22Rv1 (cell line): ENCODE results near the gene DPP3.
"Not testable (repeated sequence)": the region's sequence is repeated elsewhere in the genome, so short reads cannot be mapped to it uniquely, and the experiment has no call there.

Experiments used
- ZFX ChIP-seq: fragments of 450-650 bp; IDR thresholded peaks from 2 replicates; pipeline ENCODE4 v1.6.1; 2017; ENCODE audit warnings: antibody characterized with exemption, borderline replicate concordance
- TF ChIP-seq, protein P1 (sequence below): fragments of 450-650 bp; IDR thresholded peaks from 2 replicates; pipeline ENCODE4 v1.5.1; 2017; ENCODE audit warnings: mild to moderate bottlenecking

DNA sequence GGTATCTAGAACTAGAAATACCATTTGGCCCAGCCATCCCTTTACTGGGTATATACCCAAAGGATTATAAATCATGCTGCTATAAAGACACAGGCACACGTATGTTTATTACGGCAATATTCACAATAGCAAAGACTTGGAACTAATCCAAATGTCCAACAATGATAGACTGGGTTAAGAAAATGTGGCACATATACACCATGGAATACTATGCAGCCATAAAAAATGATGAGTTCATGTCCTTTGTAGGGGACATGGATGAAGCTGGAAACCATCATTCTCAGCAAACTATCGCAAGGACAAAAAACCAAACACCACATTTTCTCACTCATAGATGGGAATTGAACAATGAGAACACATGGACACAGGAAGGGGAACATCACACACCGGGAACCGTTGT lies 16.1 kb upstream of the DPP3 start:
- TF ChIP-seq, protein P1, sequence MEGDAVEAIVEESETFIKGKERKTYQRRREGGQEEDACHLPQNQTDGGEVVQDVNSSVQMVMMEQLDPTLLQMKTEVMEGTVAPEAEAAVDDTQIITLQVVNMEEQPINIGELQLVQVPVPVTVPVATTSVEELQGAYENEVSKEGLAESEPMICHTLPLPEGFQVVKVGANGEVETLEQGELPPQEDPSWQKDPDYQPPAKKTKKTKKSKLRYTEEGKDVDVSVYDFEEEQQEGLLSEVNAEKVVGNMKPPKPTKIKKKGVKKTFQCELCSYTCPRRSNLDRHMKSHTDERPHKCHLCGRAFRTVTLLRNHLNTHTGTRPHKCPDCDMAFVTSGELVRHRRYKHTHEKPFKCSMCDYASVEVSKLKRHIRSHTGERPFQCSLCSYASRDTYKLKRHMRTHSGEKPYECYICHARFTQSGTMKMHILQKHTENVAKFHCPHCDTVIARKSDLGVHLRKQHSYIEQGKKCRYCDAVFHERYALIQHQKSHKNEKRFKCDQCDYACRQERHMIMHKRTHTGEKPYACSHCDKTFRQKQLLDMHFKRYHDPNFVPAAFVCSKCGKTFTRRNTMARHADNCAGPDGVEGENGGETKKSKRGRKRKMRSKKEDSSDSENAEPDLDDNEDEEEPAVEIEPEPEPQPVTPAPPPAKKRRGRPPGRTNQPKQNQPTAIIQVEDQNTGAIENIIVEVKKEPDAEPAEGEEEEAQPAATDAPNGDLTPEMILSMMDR: not testable (repeated sequence)
- not testable (repeated sequence) for TF ChIP-seq ZFX
